HEK293 (cell line): Measurements from ENCODE around the gene CARM1.

ENCODE experiments used
- CTCF ChIP-seq: fragments of 450-650 bp; formaldehyde crosslinking; IDR thresholded peaks from 2 replicates; pipeline ENCODE4 v1.5.1; 2016; ENCODE audit warnings: missing biosample characterization, missing genetic modification characterization
- HOXA7 ChIP-seq: sonication (generic); formaldehyde crosslinking; IDR thresholded peaks from 2 replicates; pipeline ENCODE4 v1.8.1; 2022; ENCODE audit warnings: missing genetic modification reagents, borderline replicate concordance
- KLF9 ChIP-seq: fragments of 450-650 bp; formaldehyde crosslinking; IDR thresholded peaks from 2 replicates; pipeline ENCODE4 v1.5.1; 2016; ENCODE audit warnings: missing biosample characterization, missing genetic modification characterization, low read depth
- YY1 ChIP-seq: fragments of 450-650 bp; formaldehyde crosslinking; IDR thresholded peaks from 2 replicates; pipeline ENCODE4 v1.5.1; 2018; ENCODE audit warnings: missing biosample characterization, missing genetic modification characterization
- ZNF114 ChIP-seq: fragments of 450-650 bp; formaldehyde crosslinking; IDR thresholded peaks from 2 replicates; pipeline ENCODE4 v1.5.0; 2017; ENCODE audit warnings: missing biosample characterization, missing genetic modification characterization
- ZNF121 ChIP-seq: fragments of 450-650 bp; formaldehyde crosslinking; IDR thresholded peaks from 2 replicates; pipeline ENCODE4 v1.5.1; 2016; ENCODE audit warnings: missing biosample characterization, missing genetic modification characterization
- ZNF18 ChIP-seq: fragments of 450-650 bp; formaldehyde crosslinking; IDR thresholded peaks from 2 replicates; pipeline ENCODE4 v1.5.1; 2016; ENCODE audit warnings: missing biosample characterization, missing genetic modification characterization
- ZNF558 ChIP-seq: fragments of 450-650 bp; formaldehyde crosslinking; IDR thresholded peaks from 2 replicates; pipeline ENCODE4 v1.5.1; 2016; ENCODE audit warnings: missing biosample characterization, missing genetic modification characterization
- ZNF560 ChIP-seq: fragments of 450-650 bp; formaldehyde crosslinking; IDR thresholded peaks from 2 replicates; pipeline ENCODE4 v1.5.1; 2017; ENCODE audit warnings: missing biosample characterization, missing genetic modification characterization, borderline replicate concordance
- ZNF623 ChIP-seq: fragments of 450-650 bp; formaldehyde crosslinking; IDR thresholded peaks from 2 replicates; pipeline ENCODE4 v1.5.1; 2016; ENCODE audit warnings: missing biosample characterization, missing genetic modification characterization
- ZNF629 ChIP-seq: fragments of 450-650 bp; formaldehyde crosslinking; IDR thresholded peaks from 2 replicates; pipeline ENCODE4 v1.5.1; 2017; ENCODE audit warnings: missing biosample characterization, missing genetic modification characterization

DNA sequence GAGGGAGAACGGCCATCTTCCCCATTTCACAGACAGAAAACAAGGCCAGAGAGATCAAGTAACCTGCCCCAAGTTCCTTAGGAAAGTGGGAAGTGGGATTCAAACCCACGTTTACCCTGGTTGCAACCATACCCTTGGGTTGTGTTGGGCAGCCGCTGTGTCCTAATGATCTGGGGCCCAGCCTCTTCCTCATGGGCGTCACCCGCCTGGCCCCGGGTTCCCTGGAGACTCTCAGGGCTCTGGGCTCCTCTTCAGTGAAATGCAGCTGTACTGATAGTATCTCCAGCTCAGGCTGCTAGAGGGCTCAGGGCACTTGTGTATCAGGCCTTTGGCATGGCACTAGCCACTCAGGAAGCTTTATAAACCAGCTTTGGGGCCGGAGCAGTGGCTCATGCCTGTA lies 45.1 kb upstream of the CARM1 start:
- TF ChIP-seq ZNF121 (tag by site-specific recombination) (no peak), ZNF114 (tag by site-specific recombination) (no peak), KLF9 (no peak), ZNF18 (no peak), CTCF (no peak), ZNF623 (tag by site-specific recombination) (no peak), YY1 (tag by site-specific recombination) (no peak), ZNF560 (tag by site-specific recombination) (no peak), HOXA7 (no peak), ZNF629 (tag by site-specific recombination) (no peak), ZNF558 (no peak)
